NCI-H2227 (cell line): ENCODE results near the gene MEIS1.
A peak's percentile ranks its signal among the peaks of the same experiment; 100 is the strongest.

Source experiments
- DNase-seq: peaks from one replicate; lab custom pipeline; 2025; ENCODE audit not compliant: unreplicated experiment; lab: John Stamatoyannopoulos, UW

MEIS1 gene

GRCh38 chr2:66534461-66534860 lies 99.5 kb downstream of the MEIS1 start:
- no peak for DNase-seq

DNA sequence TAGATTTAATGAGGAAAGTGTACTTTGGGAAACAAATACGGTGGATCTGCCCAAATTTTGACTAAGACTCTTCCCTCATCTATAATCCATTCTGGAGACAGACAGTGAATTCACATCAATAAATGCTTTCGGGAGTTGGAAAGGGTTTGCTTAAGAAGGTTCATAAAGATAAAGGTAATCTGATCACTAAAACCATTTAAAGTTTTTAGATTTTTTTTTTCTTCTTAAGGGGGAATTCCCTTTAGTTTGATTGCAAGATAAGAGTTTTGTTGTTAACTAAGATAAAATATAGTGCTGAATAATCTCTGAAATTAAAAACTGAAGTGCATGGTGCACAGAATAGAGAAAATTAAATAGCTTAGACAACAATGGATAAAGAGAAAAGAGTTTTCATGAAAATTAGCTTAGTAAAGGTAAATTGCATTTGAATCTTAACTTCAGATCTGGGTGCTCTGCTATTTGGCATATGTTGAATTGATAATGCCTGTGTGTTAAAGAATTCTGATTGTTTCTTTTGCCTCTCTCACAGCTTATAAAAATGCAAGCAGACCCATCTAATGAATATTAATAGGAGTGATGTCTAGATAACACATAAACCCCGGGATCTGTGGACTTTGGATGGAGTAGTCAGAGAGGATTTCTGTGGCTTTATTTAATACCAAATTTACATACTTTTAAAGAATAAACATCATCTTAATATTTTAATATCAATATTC lies 100.8 kb downstream of the MEIS1 start:
- no peak for DNase-seq

- no peak for DNase-seq
These were observed 101.4 kb downstream of the MEIS1 start for GRCh38 chr2:66536290-66536673.

GRCh38 chr2:66536997-66537396 lies 102.1 kb downstream of the MEIS1 start:
- DNase-seq, result peak; percentile 93

DNA sequence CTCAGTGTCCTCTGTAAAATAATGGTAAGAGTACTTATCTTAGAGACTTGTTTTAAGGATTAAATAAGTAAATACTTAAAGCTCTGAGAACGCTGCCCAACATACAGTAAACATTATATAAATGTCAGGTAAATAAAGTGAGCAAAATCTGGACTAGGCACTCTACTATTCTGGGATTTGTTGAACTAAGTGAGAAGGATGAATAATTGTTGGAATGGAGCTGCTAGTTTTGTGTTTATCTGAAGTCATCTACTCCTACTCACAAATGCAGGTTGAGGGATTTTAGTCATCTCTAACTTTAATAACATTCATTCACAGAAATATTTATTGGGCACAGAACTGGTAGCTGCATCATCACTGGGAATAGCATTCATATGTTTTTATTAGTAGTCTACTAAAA lies 103.4 kb downstream of the MEIS1 start:
- no peak for DNase-seq

DNA sequence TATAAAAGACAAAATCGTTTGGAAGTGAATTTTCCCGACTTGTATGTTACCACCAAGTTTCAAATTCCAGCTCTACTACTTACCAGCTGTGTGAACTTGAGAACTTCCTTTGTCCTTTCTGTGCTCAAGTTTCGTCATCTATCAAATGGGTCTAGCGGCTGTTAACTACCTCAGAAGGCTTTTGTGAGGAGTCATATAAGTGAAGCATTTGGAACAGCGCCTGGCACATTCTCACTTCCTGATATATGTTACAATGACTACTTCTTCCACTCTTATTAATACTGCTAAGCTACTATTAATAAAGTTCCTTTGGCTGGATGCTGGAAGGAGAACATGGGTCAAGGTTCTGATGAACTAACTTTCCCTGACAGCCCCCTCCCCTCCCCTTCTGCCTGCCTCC lies 104.5 kb downstream of the MEIS1 start:
- DNase-seq, result no peak

- DNase-seq, result no peak
These were observed 106.7 kb downstream of the MEIS1 start for GRCh38 chr2:66541646-66542045.

DNA sequence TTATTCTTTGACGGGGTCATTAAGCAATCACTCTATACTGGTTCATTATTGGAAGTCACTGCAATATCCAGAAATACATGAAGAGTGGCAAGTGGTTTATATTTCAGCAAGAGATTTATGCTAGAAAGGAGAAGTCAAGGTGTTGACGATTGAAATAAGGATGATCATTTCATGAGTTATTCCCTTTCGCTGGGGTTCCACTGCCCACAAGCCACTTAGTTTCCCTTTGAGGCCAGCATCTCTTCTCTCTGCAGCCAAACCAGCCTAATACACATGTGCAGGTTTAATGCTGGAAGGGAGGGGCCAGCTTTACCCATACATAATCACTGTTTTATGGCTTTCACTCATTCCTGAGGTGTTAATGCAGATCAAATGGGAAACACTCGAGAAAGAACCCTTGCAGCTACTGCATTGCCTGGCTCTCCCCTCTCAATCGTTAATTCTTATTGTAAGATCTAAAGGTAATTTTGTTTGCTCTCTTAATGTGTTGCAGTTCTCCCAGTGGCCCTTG lies 108.4 kb downstream of the MEIS1 start:
- DNase-seq, result no peak

GRCh38 chr2:66544258-66544657 lies 109.3 kb downstream of the MEIS1 start:
- DNase-seq, result no peak

DNA sequence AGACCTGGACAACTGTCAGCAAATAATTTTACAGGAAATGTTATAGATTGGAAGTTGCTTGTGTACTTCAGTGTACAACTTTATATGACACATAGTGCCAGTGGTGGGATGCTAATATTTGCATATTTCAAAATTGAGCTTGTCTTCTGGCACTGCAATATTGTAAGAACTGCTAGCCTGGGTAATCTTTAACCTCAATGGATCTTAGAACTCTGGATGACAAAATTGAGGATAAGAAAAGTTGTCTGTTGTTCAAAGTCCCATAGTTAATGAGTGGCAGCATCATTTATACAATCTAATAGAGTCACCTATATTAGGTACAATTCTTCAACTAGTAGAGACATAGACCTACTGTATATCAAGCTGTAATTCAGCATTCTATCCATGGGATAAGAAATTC lies 110.3 kb downstream of the MEIS1 start:
- no peak for DNase-seq

- DNase-seq, result no peak
These were observed 112.2 kb downstream of the MEIS1 start for GRCh38 chr2:66547118-66547517.

DNA sequence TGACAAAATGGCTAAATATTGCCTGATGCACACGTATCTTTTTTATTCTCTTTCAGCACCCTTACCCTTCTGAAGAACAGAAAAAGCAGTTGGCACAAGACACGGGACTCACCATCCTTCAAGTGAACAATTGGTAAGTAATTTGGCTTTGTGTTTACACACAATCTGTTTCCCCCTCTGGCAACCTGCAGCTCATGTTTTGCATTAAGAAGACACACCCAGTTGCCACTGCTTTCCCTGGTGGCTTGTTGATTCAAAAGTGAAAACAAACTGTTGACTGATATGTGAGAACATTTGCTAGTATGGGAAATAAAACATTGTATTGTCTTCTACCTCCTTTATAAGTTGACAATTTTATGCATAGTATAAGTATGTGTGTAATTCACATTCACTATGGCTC lies 113.0 kb downstream of the MEIS1 start:
- DNase-seq, result no peak

DNA sequence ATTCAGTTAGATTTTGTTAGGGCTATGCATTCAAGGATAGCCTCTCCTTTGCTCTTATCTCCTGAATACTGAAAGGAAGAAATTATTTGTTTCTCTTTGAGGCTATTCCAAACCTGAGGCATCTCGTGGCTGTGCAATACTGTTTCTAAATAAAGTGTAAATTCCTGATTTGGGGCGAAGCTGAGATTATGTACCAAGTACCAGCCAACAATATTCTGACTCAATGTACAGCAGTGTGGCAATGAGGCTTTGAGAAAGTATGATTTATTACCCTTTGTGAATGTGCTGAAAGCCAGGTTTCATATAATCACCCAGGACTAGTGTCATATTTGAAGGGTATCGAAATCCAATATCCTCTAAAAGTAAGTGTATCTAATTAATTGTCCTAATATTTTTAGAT lies 113.5 kb downstream of the MEIS1 start:
- DNase-seq, result no peak

GRCh38 chr2:66550826-66551225 lies 115.9 kb downstream of the MEIS1 start:
- DNase-seq, result no peak

GRCh38 chr2:66553370-66553769 lies 118.4 kb downstream of the MEIS1 start:
- DNase-seq, result peak; percentile 80

GRCh38 chr2:66555091-66555490 lies 120.2 kb downstream of the MEIS1 start:
- no peak for DNase-seq

DNA sequence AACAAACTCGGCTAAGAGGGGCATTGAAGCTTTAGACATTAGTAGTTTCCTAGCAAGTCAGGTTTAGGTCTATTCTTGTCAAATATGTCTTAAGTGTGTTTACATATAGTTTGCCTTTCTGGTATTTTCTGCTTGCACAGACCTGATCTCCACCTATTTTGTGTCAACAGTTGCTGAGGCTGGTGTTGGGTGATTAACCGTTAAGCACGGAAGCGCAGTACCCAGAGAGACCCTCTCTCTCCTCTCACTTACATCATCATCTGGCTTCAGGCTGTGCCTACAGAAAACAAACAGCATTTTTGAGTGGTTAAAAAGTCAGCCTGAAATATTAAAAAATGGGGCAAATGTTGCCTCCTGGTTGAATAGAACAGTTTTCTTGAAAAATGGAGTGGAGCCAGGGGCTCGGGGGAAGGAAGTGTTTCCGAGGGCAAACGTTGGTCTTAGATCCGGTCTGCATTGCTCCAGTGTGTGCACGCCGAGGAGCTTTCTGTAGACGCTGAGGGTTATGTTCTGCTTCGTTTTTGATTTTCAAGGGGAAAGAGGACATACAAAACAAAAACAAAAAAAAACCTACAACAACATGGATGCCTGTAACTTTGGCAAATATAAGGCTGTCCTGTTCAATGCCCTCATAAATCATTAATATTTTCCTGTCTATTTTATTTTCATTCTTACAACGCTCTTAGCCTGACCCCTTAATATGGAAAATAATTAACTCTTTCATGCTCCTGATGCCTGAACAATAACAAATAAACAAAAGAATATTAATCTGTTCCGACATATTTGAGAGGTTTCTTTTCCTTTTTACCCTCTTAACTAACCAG lies 120.8 kb downstream of the MEIS1 start:
- peak; percentile 50 for DNase-seq

DNA sequence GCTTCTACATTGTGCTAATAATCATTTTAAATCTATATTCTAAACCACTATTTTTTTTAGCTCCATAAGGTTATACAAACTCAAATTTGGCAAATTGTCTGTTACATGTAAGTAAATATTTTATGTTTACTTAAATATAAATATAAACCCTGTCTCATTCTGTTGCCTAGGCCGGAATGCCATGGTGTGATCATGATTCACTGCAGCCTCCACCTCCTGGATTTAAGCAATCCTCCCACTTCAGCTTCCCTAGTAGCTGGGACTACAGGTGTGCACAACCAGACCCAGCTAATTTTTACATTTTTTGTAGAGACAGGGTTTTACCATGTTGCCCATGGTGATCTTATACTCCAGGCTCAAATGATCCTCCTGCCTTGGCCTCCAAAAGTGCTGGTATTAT lies 124.7 kb downstream of the MEIS1 start:
- no peak for DNase-seq

GRCh38 chr2:66560683-66561082 lies 125.8 kb downstream of the MEIS1 start:
- no peak for DNase-seq

GRCh38 chr2:66561645-66562303 lies 126.8 kb downstream of the MEIS1 start:
- peak; percentile 24 for DNase-seq

DNA sequence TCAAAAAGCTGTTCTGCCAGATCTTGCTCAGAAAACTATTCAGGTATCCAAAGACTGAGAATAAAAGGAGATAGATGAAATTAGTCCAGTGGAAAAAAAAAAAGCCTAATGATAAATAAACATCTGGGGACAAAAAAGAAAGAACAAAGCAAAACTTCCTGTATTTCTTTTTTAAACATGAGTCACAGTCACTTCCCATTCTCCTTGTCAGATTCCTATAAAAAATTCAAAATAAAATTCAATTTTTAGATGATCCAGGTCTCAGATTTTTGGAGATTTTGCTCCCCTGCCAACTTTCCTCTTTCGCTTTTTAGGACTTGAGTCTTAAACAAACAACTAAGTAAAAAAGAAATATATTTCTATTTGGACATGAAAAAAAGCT lies 127.4 kb downstream of the MEIS1 start:
- DNase-seq, result no peak

GRCh38 chr2:66563473-66563872 lies 128.5 kb downstream of the MEIS1 start:
- DNase-seq, result no peak
